Cerebellar cortex (tissue), 1 donor: ENCODE measurements around the gene RGL2.
"Not testable (repeated sequence)": the region's sequence is repeated elsewhere in the genome, so short reads cannot be mapped to it uniquely, and the experiment has no call there.

Experiments used
- DNase-seq: peaks from one replicate; pipeline ENCODE4 v3.0.0-alpha.2; 2015; ENCODE audit warnings: low spot score

RGL2 gene

DNA sequence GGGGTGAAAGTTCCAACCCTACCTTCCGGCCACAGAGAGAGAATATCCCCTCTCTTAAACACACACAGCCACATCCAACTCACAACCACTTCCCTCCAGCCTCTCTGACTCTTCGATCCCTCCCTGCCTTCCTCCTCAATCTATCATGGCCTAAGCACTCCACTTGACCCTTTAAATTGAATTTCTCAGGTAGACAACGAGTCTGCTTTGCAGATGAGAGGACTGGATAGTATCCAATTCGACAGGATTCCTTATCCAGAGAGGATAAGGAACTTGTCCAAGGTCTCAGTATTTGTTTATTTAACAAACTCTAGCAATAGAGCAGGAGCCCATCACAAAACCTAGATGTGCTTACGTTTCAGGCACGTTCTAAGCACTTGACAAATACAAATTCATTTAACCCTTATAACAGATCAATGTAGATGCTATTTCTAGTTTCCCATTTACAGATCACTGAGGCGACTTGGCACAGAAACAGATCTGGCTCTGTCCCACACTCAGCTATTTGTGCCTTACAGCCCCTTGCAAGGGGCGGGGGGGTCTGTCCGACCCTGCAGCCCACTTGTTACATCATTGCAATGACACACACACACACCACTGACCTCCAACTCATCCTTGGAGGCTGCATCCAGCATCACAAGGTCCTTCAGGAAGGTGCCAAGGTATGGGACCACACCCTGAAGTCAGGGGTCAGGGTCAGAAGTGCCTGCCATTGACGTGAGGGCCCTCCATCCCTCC, 4.5 kb downstream of the RGL2 start:
- DNase-seq: no peak

DNA sequence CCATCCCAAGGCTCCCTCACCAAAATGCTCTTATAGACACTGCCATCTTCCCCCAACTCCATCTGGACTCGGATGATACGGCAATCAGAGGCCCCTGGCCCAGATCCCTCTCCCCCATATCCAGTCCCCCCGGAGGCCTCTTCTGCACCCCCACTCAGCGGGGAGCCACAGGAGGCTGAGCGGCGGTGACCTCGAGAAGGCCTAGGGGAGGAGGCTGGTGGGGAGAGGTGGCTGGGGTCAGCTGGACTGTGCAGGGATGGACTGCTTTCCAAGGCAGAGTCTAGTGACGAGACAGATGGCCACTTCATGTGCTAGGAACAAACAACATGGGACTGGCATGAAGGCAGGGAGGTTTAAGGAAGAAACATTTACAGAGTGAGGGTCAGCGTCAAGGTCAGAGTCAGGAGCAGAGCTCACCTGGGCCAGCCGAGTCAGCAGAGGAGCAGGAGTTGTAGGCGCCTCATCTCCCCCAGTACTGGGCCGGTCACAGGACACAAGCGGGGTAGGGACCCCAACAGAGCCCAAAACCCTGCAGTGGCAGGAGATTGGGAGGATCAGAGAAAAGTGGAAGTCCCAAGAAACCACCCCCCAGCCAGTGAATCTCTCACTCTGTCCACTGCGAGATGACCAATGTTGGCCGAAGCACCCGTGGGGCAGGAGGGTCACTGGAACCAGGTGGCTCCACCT, 5.6 kb downstream of the RGL2 start:
- no peak for DNase-seq

DNA sequence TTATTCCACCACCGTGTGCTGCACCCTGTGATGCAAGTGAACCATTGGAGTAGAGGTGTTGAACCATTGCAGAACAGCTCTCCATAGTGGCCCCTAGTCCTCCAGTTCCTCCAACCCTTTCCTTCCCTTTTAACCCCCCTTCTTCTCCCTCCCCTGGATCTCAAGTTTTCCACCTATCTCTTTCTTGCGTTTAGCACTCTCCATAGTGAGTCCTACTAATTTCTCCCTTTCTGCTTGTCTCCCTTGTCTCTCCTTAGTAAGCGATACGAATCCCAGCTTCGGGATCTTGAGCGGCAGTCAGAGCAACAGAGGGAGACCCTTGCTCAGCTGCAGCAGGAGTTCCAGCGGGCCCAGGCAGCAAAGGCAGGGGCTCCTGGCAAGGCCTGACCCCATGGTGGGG, 8.3 kb downstream of the RGL2 start:
- DNase-seq: no peak

DNA sequence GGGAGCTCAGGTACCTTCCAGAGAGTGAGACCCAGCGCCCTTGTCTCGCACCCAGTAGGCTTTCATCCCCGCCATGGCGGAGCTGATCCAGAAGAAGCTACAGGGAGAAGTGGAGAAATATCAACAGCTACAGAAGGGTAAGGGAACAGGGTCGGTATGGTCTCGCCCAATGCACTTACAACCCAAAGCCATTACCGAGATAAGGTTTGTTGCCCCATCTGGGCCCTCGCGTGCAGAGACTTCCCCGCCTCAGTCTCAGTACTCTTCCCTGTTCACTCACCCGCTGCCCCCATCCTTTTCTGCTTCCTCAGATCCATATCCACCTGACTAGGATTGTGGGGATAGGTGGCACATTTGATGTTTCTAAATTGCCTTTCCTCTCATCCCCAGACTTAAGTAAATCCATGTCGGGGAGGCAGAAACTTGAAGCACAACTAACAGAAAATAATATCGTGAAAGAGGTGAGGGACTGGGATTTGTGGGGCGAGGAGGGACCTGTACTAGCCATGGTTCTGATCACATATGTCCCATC, 8.9 kb downstream of the RGL2 start:
- DNase-seq: no peak

DNA sequence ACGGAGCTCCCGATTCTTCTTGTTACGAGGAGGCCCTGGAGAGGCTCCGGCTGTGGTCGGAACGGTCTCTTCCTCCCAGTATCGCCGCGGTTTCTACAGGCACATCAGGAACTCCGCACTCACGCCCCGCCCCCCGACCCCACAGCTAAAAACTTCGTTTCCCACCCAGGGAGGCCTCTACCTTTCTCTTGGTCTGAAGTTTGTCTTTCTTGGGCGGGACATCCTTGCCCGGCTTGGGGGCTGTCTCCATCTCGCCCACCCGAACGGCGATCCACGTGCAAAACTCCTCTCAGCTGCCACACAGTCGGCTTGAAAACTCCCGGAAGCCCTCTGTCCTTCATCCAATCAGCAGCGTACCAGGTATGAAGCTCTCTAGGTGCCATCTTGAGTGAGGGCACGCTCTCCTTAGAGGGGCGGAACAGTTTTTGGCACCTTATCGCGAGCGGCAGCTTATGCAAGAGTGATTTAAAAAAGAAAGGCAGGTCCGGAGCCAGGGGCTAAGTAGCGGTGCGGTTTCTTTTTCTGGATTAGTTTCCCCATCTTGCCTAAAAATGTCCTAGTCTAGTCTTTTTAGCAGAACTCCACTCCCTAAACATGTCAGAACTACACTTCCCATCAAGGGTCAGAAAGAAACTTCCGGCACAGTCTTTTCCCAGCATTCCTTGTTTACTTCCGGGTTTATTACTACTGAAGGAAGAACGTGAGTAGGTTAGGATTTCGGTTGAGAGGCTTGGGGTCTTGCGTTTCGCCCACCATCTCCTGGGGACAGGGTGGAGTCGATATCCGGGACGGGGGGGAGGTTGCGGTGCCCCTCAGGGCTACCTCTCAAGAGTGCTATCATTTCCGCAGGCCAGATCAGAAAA, 9.6 kb downstream of the RGL2 start, which contains the start of the genes PFDN6 and WDR46:
Gene PFDN6 (plus strand): TSS at position 681 of the 863 bp plus-strand sequence. CDS start 256 bp downstream, outside the sequence.
Gene WDR46 (minus strand): TSS at position 319 of the 863 bp plus-strand sequence. CDS start 69 bp downstream, at position 250.
- DNase-seq: peak; percentile 98

DNA sequence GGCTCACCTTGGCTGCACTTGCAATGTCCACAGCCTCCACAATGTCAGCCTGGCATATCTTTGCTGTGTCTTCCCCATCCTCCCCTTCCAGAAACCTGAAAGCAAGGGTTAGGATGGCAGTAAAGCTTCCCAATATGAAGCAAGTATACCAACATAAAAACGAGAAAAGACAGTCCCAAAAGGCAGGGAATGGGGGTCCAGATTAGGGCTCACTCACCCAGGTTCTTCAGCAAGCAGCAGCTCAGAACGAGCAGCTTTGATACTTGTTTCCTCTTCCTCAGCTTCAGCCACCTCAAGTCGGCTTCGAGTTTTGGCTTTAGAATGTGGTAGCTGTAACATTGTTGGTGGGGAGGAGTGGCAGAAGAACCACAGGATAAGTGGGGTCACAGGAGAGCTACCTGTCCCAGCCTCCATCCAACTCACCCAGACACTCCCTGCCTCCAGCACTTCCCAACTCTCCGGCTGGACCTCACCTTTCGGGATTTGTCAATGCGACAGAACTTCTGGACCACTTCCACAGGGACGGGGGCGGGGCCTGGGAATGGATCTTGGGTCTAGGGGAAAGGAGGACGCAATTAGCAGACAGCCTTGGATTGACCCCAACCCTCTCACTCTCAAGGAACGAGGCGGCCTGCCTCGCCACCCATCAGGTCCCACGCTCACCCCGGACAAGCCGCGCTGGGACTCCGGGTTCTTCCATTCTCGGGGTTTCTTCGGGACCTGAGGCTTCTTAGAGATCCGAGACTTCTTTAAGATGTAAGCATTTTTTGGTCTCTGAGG, 10.4 kb downstream of the RGL2 start:
- no peak for DNase-seq

DNA sequence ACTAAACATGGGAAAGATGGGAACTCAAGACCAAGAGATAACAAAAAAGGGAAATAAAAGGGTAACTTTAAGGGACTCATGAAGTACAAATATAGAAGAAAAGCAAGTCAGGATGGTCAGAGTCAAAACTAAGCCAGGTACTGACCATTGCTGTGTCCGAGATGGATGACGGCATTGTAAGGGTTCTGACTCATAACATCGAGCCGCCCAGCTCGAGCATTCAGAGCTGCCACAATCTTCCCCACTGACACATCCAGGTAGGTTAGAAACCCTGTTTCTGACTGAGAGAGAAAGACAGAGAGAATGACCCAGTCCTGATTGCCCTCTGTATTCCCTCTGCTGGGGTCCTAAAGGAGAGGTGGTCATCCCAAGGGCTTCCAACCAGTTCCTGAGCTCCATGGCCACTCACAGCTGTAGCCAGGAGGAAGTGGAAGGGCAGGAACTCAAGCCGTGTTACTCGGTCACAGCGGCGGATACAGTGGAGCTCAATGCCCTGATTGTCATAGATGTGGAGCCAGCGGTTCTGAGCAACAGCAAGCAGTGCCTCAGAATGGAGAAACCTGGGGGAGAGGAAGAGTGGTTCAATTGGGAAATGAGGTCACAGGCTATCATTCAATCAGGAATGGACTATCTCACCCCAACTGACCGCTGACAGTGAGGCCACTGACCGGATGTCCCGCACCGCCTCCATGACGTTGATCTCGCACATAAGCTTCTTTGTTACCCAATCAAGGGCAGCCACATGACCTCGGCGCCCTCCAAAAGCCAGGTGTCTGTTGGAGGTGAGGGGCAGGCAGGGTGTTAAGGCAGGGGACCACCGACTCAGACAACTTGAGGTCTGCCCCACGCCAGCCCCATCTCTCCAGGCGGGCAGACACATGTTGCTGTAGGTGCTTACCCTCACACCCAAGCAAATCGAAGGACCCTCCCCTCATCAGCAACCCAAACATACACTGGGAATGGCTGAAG, 11.5 kb downstream of the RGL2 start:
- no peak for DNase-seq

DNA sequence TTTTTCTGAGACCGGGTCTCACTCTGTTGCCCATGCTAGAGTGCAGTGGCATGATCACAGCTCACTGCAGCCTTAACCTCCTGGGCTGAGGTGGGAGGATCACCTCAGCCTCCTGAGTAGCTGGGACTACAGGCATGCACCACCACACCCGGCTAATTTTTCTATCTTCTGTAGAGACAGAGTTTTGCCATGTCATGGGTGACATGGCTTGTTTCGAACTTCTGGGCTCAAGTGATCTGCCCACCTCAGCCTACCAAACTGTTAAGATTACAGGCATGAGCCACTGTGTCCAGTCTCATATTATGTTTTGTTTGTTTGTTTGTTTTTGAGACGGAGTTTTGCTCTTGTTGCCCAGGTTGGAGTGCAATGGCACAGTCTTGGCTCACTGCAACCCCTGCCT, 13.5 kb downstream of the RGL2 start:
- not testable (repeated sequence) for DNase-seq

DNA sequence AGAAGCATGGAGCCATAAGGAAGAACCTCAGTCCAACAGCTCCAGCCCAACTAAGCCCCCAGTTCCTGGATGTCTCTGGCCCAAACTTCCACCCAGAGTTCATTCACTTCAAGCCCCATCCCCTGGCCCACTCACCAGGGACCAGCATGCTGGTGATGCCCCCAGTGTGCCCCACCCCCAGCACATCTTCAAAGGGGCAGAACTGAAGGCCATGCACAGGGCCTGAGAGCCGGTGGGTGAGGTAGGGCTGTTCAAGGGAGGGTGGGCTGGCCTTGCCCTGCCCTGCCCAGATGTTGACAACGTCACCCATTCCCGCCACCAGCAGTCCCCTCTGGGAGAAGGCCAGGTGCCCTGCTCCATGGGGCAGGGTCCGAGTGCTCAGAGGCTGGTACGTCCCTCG, 18.2 kb downstream of the RGL2 start:
- DNase-seq: no peak

DNA sequence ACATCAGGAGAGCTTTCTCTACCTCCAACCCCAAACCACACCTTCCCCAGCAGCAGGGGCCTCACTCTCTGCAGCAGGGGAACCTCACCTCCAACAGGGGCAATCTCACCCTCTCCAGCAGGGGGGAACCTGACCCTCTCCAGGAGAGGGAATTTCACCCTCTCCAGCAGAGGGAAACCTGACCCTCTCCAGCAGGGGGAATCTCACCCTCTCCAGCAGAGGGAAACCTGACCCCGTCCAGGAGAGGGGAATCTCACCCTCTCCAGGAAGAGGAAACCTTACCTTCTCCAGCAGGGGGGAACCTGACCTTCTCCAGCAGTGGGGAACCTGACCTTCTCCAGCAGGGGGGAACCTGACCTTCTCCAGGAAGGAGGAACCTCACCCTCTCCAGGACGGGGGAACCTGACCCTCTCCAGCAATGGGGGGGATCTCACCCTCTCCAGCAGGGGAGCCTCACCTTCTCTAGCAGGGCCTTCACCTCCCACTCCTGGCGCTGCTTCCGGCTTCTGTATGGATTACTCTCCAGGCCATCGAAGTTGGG, 18.7 kb downstream of the RGL2 start:
- DNase-seq: peak; percentile 81

DNA sequence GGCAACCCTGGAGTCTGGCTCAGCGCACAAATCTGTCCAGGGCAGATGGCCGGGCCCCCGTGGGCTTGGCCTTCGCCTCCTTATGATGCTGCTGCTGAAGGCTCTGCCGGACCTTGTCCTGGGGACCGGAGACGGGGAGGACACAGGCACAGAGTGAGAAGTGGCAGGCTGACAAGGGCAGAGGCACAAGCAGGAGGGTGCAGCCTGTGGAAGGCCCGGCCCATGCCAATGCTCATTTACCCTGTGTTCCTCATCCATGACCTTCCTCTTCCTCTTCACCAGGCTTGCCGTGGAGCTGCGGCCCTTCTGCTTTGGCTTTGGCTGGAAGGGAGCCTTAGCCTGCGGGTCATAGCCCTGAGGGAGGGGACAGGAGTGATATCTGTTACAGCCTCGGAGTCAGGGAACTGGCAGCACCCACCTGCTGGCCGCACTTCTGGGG, 19.5 kb downstream of the RGL2 start:
- DNase-seq: peak; percentile 83

DNA sequence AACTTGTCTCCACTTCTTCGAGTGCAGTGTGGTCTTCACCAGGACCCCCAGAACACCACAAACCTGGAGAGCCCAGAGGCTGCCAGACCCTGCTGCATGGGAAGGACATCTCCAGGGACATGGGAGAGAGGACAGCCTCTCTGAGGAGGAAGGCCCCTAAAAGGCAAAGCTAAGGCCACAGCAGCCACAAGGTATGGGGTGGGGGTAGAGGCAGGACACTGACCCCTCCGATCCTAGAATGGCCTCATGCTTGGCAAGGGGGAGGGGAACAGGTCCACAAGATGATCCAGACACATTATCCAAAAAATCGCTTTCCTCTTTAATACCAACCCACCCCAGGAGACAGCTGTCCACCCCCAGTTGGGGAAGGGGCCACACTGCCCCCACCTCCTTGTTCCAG, 19.9 kb downstream of the RGL2 start:
- no peak for DNase-seq

DNA sequence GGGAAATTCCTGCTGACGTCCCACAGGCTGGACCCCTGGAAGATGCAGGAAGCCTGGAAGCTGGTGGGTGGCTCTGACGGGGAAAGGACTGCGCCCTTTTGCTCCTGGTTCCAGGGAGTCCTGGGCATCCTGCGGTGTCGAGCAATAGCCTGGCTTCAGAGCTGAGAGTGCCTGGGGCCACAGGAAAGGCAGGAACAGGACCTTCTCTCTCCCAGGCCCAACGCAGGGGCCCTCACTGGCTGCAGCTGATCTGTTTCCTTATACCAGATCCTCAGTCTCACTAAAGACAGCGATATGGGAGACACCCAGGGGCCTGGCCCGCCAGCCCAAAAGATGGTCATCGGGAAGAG, 20.4 kb downstream of the RGL2 start:
- peak; percentile 57 for DNase-seq

DNA sequence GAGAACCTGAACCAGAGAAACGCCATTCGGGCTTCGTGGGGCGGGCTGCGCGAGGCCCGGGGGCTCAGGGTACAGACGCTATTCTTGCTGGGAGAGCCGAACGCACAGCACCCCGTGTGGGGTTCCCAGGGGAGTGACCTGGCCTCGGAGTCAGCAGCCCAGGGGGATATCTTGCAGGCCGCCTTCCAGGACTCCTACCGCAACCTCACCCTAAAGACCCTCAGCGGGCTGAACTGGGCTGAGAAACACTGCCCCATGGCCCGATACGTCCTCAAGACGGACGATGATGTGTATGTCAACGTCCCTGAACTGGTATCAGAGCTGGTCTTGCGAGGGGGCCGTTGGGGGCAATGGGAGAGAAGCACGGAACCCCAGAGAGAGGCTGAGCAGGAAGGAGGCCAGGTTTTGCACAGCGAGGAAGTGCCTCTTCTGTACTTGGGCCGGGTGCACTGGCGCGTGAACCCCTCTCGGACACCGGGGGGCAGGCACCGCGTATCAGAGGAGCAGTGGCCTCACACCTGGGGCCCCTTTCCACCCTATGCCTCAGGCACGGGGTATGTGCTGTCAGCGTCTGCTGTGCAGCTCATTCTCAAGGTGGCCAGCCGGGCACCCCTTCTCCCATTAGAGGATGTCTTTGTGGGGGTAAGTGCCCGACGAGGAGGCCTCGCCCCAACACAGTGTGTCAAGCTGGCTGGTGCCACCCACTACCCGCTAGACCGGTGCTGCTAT, 20.9 kb downstream of the RGL2 start:
- DNase-seq: peak; percentile 34

DNA sequence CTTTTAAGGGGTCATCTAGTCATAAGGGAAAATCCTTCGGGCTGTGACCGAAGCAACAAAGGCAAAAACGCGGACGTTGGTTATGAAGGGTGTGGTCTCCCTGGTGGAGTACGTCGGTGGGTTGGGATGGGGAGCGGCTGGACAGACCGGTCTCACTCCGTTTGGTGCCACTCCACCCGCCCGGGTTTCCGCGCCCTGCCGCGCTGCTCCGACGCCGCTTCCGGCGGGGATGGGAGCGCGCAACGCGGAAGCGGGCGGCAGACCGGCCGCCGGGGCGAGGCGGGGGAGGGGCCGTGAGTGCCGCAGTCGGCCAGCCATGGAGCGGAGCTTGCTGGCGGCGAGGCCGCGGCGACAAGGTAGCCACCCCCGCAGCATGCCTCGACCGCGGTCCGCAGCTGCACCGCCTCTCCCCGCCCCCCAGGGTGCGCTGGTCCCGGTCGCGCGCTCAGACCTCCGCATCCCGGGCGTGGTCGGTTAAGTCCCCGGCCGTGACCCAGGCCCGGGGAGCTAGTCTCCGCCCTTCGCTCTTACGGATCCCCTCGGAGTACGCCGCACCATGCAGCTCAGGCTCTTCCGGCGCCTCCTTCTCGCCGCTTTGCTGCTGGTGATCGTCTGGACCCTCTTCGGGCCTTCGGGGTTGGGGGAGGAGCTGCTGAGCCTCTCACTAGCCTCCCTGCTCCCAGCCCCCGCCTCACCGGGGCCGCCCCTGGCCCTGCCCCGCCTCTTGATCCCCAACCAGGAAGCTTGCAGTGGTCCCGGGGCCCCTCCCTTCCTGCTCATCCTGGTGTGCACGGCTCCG, 21.7 kb downstream of the RGL2 start, which contains the start of gene B3GALT4:
Gene B3GALT4 (plus strand): TSS at position 260 of the 799 bp plus-strand sequence. CDS start 297 bp downstream, at position 557.
- peak; percentile 87 for DNase-seq

DNA sequence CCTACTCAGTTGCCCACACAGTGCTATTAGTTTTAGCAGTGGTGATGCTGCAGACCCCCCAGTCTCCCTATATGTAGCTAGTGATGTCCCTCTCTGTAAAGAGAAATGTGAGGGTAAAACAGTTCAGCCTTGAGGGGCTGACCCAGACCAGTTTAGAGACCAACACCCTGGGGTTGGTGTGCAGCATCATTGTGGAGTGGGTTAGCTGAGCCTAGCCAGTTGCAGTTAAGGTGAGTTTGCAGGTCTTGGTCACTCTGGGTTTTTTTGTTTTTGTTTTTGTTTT, 22.2 kb downstream of the RGL2 start:
- no peak for DNase-seq

DNA sequence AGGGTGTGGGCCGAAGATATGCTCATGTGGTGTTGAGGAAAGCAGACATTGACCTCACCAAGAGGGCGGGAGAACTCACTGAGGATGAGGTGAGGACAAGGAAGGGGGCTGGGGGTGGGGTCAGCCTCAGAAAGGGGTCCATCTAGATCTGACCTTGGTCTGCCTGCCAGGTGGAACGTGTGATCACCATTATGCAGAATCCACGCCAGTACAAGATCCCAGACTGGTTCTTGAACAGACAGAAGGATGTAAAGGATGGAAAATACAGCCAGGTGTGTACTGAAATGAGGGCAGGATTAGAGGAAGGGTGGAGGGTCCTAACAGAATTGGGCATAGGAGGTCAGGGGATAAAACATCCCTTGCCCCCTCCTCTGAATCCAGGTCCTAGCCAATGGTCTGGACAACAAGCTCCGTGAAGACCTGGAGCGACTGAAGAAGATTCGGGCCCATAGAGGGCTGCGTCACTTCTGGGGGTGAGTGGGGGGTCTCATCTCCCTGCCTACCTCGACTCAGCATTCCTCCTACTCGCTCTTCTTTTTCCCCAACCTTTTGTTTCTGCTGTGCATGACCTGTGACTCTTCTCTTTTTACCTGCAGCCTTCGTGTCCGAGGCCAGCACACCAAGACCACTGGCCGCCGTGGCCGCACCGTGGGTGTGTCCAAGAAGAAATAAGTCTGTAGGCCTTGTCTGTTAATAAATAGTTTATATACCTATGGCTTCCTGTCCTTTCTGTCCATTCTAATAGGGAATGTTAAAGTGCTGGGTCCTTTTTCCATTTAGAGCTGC, 22.8 kb downstream of the RGL2 start:
- not testable (repeated sequence) for DNase-seq
